Activated CD8-positive, alpha-beta memory T cell treated with anti-CD3 and anti-CD28 coated beads for 36 hours (primary cell): ENCODE results near the gene RIT1. TPM values are rescaled to one million over a fixed set of nuclear protein-coding genes. Genes with fewer than 3 reads are reported as not detected.

ENCODE experiments used
- total RNA-seq, 2 experiments: library from RNA; stranded (reverse); gene quantifications; one replicate each; pipeline ENCODE4 v1.2.3, GENCODE V29; 2021

Gene RIT1
- total RNA-seq, 2 experiments from 2014 or later = 15.2 to 15.5 TPM

Other genes with a start within 250 kb of the RIT1 start
- 10 to 100 TPM; 52.0 to 55.2 TPM for gene YY1AP1, start 222.6 kb downstream of the RIT1 start, total RNA-seq
- gene DAP3, start 222.3 kb downstream of the RIT1 start, total RNA-seq = 100 to 1,000 TPM; 159 TPM
- 10 to 100 TPM; 46.4 to 51.2 TPM for gene GON4L, start 54.1 kb downstream of the RIT1 start, total RNA-seq
- 10 to 100 TPM; 18.1 to 19.0 TPM for gene SYT11, start 51.8 kb downstream of the RIT1 start, total RNA-seq
- gene KHDC4, start 23.1 kb upstream of the RIT1 start, total RNA-seq = 10 to 100 TPM; 66.4 to 67.2 TPM
- gene RXFP4, start 30.3 kb upstream of the RIT1 start, total RNA-seq = not detected
- 100 to 1,000 TPM; 169 TPM for gene ARHGEF2, start 67.2 kb upstream of the RIT1 start, total RNA-seq
- 100 to 1,000 TPM; 170 to 177 TPM for gene SSR2, start 109.6 kb upstream of the RIT1 start, total RNA-seq
- gene UBQLN4, start 142.4 kb upstream of the RIT1 start, total RNA-seq = 10 to 100 TPM; 53.8 to 55.4 TPM
- 10 to 100 TPM; 63.5 to 65.9 TPM for gene LAMTOR2, start 143.4 kb upstream of the RIT1 start, total RNA-seq
- gene RAB25, start 149.8 kb upstream of the RIT1 start, total RNA-seq = under 1 TPM in 1 of 2 experiments, not detected in 1; 0.46 TPM
- under 1 TPM; 0.65 to 0.67 TPM for gene MEX3A, start 171.1 kb upstream of the RIT1 start, total RNA-seq
- 10 to 100 TPM; 95.3 to 95.9 TPM for gene LMNA, start 203.4 kb upstream of the RIT1 start, total RNA-seq
- gene SEMA4A, start 242.2 kb upstream of the RIT1 start, total RNA-seq = 10 to 100 TPM; 18.4 to 18.8 TPM